Activated T-cell treated with anti-CD3 and anti-CD28 coated beads for 4 hours (primary cell): ENCODE measurements around the gene SPTBN1.

Experiments used
- DNase-seq: peaks from one replicate; pipeline ENCODE4 v3.0.0-alpha.2; 2020

Gene SPTBN1

DNA sequence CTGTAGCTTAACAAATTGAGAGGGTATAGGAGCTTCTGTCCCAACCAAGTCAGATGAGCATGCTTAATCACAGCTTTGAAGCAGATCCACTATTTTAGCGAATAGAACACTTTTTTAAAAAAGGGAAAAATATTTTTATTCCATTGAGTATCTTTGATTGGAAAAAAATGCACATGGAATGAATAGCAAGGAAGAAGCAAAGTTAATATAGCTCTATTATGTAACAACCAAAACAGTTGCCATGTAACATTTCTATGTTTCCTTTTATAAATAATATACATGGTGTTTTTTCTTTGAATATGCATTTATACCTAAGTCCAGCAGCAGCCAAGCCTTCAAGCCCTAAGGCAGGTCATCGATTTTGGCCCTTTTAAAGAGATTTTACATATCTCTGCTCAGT lies 21.4 kb upstream of the SPTBN1 start:
- DNase-seq, result no peak

- no peak for DNase-seq
Observed at GRCh38 chr2:54435325-54436226, 20.6 kb upstream of the SPTBN1 start.

- no peak for DNase-seq
Observed at GRCh38 chr2:54437588-54437987, 18.5 kb upstream of the SPTBN1 start.

GRCh38 chr2:54438271-54438670 lies 17.9 kb upstream of the SPTBN1 start:
- DNase-seq, result no peak

DNA sequence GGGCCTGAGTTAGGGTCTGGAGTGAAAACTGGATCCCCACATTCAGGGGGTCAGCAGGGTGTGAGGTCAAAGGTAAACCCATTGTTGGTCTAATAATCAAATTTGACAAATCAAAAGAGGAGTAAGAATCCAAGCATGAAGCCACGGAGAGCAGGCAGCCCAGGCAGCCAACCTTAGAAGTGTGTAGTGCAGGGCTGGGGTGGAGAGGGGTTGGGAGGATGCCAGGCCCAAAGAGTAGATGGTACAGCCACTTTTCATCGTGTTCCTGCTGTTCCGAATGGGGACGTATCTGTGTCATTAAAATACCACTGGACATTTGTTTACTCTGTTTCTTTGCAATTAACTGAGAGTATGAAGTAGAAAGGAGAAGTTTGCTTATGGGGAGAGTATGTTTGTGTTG lies 16.5 kb upstream of the SPTBN1 start:
- DNase-seq, result no peak

GRCh38 chr2:54440050-54440449 lies 16.1 kb upstream of the SPTBN1 start:
- no peak for DNase-seq

- DNase-seq, result no peak
Observed at GRCh38 chr2:54444503-54444902, 11.6 kb upstream of the SPTBN1 start.

DNA sequence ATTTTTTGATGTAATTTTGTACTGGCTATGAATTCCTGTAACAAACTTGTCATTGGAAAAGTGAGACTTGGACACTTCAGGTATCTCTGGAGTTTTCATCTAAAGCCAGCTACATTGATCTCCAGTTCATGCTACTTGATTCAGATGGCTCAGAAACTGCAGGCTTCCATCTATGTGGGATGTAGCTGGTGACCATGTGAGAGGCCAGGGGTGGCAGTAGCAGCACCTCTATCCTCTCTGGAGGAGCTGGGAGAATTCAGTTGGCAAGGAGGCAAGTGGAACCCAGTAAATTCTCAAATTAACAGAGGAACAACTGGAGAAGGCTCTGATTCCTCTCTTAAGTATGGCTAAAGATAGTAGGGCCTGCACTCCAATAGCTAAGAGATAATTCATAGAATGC lies 10.0 kb upstream of the SPTBN1 start:
- DNase-seq, result no peak

DNA sequence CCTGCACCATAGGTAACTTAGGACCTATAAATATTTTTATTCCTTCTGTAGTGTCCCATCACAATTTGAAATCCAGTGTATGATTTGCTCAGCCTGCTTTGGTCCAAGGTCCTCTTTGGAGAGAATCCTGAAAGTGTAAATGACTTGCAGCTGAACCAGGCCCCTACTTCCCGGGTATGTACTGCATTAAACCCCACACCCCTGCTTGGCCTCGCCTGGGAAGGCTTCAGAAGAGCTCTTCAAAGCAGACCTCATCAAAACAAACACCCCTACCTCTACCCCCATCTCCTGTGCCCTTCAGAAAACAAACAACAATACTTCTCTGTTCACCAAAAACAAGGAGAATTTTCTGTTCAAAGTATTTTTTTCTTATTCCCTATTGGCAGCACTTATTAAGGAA lies 9.5 kb upstream of the SPTBN1 start:
- DNase-seq, result no peak

DNA sequence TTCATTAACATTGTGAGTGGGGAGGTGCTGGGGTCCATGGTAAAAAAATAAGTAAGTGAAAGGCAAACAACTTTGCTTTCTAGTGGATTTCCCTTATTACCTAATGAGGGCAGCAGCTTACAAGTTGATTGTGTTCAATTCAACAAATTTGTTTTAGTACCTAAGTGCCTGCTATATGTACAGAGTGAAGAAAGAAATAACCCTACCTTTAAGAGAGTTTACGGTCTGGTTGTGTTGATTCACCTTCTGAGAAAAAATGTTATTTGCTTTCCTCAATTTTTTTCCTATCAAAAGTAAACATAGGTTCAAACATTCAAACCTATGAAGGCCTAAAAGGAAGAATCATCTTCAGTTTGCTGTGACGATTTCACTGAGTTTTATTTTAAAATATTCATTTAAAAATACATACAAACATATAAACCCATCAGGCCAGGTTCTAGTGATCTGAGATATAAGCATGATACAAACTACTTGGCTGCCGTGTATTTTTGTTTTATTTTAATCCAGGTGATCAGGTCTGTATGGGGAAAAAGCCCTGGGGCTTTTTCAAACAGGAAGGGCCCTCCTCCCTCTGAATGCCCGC lies 1.5 kb upstream of the SPTBN1 start:
- no peak for DNase-seq

- no peak for DNase-seq
Observed at GRCh38 chr2:54455131-54455562, 980 bp upstream of the SPTBN1 start.

DNA sequence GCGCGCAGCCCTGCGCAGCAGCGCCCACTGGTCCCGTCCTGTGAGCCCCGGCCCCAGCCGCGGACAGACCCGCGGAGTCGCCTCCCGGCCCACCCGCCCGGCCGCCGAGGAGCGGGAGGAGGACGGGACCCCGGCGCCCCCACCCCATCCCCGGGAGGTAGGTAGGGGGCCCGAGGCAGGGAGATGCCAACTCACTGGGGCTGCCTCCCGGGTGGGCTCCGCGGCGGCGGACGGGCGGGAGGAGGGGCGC lies 160 bp downstream of the SPTBN1 start:
- DNase-seq, result no peak

DNA sequence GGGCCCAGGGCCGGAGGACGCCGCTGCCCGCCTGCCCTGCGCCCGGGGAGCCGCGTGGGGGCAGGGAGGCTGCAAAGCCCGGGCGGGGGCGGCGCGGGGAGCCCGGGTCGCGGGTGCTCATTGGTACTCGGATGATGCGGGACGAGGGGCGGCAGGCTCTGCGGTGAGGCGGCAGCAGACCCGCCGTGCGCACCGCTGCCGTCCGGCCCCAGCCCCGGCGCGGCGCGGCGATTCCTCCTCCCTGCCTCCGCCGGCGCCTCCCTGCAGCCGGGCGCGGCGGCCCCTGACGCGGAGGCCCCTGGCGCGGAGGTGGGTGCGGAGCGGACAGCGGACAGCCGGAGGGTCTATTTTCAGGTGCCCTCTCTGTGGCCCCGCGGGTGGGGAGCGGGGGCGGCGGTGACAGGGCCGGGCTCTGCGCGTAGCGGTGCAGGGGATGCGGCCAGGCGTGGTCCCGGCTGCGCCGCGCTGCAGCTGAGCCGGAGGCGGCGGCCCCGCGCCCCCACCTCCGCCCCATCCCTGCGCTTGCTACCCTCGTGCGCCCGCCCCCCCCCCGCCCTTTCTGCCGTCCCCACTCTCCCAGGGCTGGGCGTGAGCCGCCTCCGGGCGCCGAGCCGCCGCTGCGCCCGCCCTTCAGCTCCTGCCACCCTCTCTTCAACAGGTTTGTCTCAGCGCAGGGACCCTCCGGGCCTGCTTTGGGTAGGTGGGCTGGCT lies 640 bp downstream of the SPTBN1 start:
- no peak for DNase-seq

- DNase-seq, result no peak
Observed at GRCh38 chr2:54457323-54458023, 1.3 kb downstream of the SPTBN1 start.

DNA sequence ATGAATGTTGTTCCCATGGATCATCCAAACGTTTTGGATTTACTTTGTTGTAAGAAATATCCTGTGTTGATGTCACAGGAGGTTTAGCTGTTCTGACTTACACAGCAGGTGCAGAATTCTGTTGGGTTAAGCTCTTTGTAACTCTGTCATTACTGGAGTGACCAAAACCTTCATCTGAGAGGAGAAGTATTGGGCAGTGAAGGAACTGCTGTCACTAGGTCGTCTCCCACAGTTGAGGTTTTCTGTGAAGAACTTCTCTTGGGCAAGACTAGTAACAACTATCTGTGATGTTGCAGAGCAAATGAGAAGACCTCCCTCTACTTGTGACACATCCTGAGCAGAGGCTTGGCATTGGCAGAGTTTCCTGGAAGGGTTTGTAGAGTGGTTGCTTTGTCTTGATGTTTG lies 2.9 kb downstream of the SPTBN1 start:
- DNase-seq, result no peak

DNA sequence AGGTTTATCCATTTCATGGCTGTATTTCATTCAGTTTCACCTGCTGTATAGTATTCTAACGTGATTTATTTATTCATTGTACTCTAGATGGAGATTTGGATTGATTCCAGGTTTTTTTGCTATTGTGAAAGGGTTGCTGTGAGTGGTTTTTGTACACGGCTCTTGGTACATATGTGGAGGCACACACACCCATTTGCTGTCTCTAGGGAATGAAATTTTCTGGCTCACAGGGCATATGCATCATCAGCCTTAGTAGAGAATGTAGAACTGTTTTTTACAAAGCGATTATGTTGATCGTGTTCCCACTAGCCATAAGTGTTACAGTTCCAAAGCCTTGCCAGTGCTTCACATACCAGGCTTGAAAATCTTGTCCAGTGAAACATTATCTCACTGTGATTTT lies 5.1 kb downstream of the SPTBN1 start:
- no peak for DNase-seq

- no peak for DNase-seq
Observed at GRCh38 chr2:54464341-54464740, 8.2 kb downstream of the SPTBN1 start.

DNA sequence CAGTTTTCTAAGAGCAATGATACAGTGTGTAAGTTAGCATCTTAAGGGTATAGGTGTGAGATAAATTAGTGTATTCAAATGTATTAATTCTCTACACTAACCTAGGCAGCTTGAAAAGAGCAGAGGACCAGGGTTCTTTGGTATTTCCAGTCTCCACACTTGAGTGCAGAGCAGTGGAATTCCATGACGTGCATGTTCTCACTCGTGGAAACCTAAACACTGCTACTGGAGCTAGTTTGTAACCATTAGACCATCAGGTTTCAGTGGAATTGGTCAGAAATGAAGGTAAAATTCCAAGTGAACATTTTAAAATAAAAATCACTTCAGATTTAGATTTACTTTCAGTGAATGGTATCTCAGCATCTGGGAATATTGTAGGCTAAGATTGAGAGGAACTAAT lies 9.0 kb downstream of the SPTBN1 start:
- DNase-seq, result no peak

DNA sequence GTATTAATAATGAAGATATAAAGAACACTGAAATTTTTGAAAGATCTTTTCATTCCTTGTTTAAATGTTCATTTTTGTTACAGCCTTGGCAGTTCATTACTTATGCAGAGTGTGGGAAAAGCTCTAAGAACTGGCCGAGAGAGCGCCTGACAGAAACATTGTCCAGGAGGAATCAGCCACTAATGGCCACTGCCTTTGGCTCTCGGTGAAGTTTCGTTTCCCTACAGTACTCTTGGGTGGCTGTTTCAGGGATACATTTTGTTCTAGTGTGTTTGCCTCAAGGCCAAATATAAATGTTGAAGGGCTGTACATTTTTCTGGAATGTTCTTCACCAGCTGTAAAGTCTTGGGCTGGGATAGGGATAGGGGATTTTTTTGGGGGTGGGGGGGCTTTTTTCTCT lies 10.7 kb downstream of the SPTBN1 start:
- DNase-seq, result no peak

DNA sequence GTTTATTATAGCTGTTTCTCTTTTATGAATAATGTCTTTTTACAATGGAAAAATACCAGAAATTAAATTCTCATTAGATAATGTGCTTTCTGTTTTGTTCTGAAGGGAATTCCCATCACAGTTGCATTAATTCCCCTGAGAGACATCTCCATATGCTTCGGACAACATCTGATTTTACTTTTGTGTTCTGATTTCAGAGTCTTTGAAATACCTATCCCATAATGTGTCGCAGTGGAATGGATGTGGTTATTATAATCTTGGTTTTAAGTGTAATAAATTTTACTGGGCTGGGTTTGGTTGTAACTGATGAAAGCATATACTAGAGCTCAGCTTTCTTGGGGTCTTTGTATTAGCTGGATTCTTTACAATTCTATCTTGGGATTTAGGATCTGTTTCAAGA lies 12.5 kb downstream of the SPTBN1 start:
- DNase-seq, result no peak

DNA sequence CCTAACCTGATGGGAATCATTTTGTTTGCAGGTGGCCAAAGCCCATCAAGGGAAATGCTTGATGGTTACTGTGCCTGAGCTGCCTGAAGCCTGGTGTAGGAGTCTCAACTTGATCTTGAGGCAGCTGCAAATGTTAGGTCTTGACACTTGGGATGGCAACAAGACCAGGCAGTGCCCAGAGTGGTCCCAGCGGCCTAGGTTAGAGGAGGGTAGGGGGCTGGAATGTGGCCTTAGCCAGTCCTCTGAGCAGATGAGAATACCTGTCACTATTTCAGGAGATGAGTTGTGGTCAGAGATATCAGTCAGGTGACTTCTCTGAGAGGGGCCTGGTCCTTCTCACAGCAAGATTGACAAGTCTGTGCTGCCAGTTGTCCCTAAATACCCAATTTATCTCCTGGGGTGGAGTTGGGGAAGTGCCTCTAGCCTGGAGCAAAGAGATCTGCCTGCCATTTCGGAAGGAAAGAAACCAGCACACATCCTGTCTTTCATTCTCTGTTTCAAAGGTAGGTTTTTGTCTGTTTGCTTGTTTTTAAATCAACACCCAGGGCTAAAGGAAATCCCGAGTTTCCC lies 13.4 kb downstream of the SPTBN1 start:
- no peak for DNase-seq

GRCh38 chr2:54470266-54470938 lies 14.3 kb downstream of the SPTBN1 start:
- DNase-seq, result no peak

- DNase-seq, result no peak
Observed at GRCh38 chr2:54471221-54471711, 15.1 kb downstream of the SPTBN1 start.
